Right lung (tissue), 10 donors: ENCODE results near the gene DXO. TPM values are rescaled to one million over a fixed set of nuclear protein-coding genes. Genes with fewer than 3 reads are reported as not detected.
"Not testable (repeated sequence)": the region's sequence is repeated elsewhere in the genome, so short reads cannot be mapped to it uniquely, and the experiment has no call there.

Source experiments
- DNase-seq, 2 donors: peaks; one replicate each; pipeline ENCODE4 v3.0.0-alpha.2; 2013
- long read RNA-seq, 8 donors: transcript quantifications; one replicate each; lab custom pipeline, GENCODE V29; 2026
- polyA plus RNA-seq, 5 donors: library from polyadenylated mRNA; unstranded; fragments of 120-200 nt; gene quantifications; one replicate each; pipeline versions ENCODE4 v1.2.1 to v1.2.3, GENCODE V29; 2013; ENCODE audit warnings: inconsistent platforms in 1 of 5, low replicate concordance in 1 of 5; ENCODE audit not compliant: insufficient read length in 5 of 5, insufficient read depth in 1 of 5

DXO gene
- polyA plus RNA-seq = 10 to 100 TPM; 22.7 to 31.8 (median 27.5) TPM
- long read RNA-seq, donor 1, partial matches to known transcripts = 0 of 16 reads
- long read RNA-seq, donor 1, other reads (novel, unspliced or antisense) = 7 of 16 reads
- long read RNA-seq, donor 2, partial matches to known transcripts = 0 of 4 reads
- long read RNA-seq, donor 2, other reads (novel, unspliced or antisense) = 0 of 4 reads
- long read RNA-seq, donor 3, partial matches to known transcripts = 0 of 6 reads
- long read RNA-seq, donor 3, other reads (novel, unspliced or antisense) = 0 of 6 reads
- long read RNA-seq, donor 4, partial matches to known transcripts = 34 of 36 reads
- long read RNA-seq, donor 4, other reads (novel, unspliced or antisense) = 0 of 36 reads
- long read RNA-seq, donor 5, partial matches to known transcripts = 0 of 3 reads
- long read RNA-seq, donor 5, other reads (novel, unspliced or antisense) = 0 of 3 reads
- long read RNA-seq, donor 6, partial matches to known transcripts = 40 of 43 reads
- long read RNA-seq, donor 6, other reads (novel, unspliced or antisense) = 0 of 43 reads
- long read RNA-seq, donor 7, partial matches to known transcripts = 0 of 4 reads
- long read RNA-seq, donor 7, other reads (novel, unspliced or antisense) = 0 of 4 reads
- long read RNA-seq, donor 8, partial matches to known transcripts = 0 of 2 reads
- long read RNA-seq, donor 8, other reads (novel, unspliced or antisense) = 0 of 2 reads

DNA sequence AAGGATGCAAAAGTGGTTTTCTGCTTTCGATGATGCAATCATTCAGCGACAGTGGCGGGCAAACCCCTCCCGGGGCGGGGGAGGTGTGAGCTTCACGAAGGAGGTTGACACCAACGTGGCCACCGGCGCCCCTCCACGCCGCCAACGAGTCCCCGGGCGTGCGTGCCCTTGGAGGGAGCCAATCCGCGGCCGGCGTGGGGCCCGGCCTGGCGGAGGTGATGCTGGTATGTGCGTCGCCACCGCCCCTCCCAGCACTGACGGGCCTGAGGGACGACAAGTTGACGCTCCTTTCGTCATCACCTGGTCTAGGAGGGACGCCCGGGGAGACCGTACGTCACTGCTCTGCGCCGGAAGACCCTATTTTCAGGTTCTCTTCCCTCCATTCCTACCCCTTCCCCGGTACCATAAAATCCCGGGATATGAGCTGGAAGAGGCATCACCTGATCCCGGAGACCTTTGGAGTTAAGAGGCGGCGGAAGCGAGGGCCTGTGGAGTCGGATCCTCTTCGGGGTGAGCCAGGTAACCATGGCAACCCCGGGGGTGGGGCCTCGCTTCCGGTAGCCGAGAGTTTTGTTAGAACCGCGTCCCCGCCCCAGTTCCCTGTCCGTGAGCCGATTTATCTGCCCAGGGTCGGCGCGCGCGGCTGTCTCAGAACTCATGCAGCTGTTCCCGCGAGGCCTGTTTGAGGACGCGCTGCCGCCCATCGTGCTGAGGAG is at the start of gene DXO:
TSS of gene DXO (minus strand) at position 146 of the 716 bp plus-strand sequence. CDS start 463 bp downstream, outside the sequence.
- DNase-seq = peak; percentile 98

DNA sequence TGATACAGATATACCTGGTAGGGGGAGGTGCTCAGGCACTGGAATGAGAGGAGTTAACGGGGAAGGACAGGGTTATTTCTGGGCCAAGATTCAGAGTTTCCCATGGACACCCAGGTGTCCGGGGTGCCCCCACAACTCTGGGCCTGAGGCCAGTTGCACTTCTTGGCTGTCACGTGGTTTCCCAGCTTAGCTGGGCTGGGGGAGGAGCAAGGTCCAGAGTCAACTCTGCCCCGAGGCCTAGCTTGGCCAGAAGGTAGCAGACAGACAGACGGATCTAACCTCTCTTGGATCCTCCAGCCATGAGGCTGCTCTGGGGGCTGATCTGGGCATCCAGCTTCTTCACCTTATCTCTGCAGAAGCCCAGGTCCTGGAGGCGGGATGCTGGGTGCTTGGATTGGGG is 42.6 kb upstream of the DXO start, which contains the start of gene C4B:
TSS of gene C4B (plus strand) at position 249 of the 400 bp plus-strand sequence. CDS start at position 300, 51 bp downstream.
- not testable (repeated sequence) for DNase-seq

DNA sequence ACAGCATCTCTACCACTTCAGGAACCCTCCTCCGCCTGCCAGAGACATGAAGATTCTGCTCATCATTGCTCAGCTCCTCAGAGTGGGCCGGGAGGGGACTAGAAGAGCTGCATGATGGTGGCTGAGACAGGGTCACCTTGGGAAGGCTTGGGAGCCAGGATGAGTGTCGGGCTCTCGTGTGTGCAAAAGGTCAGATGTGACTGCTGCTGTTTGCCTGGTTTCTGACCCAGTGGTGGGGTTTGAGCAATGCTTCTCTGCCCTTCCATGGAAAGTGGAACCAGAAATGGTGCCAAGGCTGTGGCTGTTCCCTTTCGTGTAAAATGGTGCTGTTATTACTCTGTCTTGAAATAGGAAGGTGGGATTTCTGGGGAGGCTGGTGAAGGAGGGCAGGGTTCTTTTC is 41.8 kb upstream of the DXO start:
- not testable (repeated sequence) for DNase-seq

DNA sequence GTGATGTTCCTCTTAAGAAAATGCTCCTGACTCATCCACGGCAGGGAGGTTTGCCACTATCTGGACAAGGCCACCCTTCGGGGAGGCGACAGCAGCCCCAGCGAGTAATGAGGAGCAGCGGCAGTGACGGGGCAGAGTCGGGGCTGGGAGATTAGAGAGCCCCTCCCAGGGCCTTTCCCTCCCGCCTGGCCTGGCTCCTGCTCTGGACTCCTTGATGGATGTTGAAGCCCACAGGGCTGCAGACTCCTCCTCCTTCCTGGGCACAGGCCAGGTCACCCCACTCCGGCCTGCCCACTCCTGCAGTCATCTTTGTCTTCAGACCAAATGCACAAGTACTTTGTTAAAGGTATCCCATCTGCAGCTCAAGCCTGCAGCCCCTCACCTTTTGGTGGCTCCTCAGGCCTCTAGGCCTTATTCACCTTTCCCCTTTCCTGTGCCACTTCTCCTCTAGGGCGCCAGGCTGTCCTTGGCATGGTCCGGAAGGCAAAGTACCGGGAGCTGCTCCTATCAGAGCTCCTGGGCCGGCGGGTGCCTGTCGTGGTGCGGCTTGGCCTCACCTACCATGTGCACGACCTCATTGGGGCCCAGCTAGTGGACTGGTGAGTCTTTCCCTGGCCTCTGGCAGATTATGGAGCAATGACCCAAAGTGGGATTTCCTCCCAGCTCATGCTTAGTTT is 41.1 kb upstream of the DXO start:
- not testable (repeated sequence) for DNase-seq

DNA sequence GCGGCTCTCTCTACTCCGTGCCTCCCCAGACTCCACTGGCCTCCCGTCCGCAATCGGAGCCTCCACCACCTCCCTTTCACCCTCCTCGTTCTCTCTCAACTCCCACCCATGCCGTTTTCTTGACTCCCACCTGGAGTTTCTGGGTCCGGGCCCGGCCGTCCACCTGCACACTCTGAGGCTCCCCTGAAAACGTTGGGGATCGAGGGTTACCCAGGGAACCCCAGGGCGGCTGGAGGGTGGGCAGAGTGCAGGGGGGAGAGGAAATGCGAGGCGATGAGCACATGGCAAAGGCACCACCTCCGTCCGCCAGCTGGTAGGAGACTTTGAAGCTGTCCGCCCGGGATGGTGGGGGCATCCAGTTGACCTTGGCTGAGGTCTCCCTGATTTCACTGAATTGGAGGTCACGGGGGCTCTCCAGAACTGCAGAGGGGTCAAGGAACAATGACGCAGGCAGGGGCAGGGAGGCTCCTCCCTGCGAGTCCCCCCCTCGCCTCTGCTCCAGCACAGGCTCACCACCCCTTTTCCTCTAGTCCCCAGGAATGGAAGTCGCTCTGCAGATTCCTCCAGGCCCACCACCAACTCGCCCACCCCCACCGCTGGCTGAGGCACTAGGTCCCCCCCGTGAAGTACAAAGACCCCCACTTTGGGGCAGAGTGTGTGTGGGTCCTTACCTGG is 39.1 kb upstream of the DXO start:
- not testable (repeated sequence) for DNase-seq

DNA sequence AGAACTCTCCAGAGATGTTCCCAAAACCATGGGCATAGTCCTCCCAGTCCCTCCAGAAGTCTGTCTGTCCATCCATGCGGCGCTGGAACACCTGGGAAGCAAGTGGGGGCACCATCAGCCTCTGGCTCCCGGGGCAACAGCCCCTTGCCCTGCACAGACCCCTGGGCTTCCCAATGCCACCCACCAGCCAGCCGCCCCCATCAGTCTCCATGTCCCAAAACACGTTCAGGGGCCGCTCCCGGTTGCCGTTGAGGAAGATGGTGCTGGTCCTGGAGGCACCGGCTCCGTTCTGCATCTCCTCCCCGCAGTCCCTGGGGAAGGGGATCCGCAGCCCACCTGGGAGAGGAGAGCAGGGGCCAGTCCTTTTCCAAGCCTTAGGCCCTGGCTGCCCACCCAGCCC is 37.6 kb upstream of the DXO start:
- not testable (repeated sequence) for DNase-seq

DNA sequence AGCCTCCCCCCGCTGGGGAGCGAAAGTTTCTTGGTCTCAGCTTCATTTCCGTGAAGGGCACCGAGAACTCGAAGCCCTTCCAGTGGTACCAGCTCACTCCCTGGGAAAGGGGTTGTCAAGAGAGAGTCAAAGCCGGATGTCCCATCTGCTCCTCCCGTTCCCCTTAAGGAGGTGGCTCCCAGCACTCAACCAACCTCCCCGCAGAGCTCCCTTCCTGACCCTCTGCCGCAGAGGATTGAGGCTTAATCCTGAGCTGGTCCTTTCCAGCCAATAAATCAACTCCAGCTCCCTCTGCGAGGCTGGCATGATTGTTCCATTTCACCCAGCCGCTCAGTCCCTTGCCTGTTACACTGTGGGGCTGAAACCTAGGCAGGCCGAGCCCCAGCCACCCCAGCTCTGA is 36.7 kb upstream of the DXO start:
- not testable (repeated sequence) for DNase-seq

DNA sequence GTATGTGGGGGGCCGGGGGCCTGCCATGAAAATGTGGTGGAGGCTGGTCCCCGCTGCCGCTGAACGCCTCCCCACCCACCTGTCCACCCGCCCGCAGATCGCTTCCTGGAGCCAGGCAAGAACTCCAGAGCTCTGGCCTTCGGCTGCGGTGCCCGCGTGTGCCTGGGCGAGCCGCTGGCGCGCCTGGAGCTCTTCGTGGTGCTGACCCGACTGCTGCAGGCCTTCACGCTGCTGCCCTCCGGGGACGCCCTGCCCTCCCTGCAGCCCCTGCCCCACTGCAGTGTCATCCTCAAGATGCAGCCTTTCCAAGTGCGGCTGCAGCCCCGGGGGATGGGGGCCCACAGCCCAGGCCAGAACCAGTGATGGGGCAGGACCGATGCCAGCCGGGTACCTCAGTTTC is 36.1 kb upstream of the DXO start:
- DNase-seq = not testable (repeated sequence)

DNA sequence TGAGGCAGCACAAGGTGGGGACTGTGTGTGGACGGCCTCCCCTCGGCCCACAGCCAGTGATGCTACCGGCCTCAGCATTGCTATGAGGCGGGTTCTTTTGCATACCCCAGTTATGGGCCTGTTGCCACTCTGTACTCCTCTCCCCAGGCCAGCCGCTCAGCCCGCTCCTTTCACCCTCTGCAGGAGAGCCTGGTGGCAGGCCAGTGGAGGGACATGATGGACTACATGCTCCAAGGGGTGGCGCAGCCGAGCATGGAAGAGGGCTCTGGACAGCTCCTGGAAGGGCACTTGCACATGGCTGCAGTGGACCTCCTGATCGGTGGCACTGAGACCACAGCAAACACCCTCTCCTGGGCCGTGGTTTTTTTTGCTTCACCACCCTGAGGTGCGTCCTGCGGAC is 35.1 kb upstream of the DXO start:
- not testable (repeated sequence) for DNase-seq

DNA sequence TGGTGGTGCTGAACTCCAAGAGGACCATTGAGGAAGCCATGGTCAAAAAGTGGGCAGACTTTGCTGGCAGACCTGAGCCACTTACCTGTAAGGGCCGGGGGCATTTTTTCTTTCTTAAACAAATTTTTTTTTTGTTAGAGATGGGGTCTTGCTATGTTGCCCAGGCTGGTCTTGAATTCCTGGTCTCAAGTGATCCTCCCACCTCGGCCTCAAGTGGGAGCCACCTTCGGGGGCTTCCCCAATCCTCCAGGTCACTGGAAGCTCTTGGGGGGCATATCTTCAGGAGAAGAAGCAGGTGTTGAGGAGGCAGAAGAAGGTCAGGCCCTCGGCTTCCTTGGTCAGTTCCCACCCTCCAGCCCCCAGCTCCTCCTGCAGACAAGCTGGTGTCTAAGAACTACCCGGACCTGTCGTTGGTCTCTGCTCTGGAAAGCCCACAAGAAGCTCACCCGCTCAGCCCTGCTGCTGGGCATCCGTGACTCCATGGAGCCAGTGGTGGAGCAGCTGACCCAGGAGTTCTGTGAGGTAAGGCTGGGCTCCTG is 34.1 kb upstream of the DXO start:
- not testable (repeated sequence) for DNase-seq

DNA sequence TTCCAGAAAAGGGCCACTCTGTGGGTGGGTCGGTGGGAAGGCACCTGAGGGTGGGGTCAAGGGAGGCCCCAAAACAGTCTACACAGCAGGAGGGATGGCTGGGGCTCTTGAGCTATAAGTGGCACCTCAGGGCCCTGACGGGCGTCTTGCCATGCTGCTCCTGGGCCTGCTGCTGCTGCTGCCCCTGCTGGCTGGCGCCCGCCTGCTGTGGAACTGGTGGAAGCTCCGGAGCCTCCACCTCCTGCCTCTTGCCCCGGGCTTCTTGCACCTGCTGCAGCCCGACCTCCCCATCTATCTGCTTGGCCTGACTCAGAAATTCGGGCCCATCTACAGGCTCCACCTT is 33.6 kb upstream of the DXO start:
- not testable (repeated sequence) for DNase-seq

DNA sequence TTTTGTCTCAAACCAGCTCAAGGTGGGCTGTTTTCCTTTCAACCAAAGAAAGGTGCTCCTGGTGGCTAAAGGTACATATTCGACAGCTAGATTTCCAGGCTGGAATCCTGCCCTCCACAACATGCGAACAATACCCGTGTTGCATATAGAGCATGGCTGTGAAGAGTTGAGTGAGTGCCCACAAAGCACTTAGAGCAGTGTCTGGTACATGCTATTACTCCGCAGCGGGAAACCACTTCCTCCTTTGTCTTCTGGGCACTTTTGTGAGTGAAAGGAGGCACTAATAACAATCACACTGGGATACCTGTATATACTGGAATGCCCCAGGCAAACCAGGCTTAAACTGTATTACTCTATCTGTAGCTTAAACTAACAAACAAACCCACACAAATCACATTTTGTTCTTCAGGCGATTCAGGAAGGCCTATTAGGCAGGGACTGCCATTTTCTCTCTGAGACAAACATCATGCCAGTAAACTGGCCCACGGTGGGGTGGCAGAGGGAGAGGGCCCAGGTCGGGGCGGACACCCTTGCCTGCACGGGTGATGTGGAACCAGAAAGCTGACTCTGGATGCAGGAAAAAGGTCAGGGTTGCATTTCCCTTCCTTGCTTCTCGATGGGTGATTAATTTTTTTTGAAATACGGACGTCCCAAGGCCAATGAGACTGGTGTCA is 33.1 kb upstream of the DXO start:
- not testable (repeated sequence) for DNase-seq

DNA sequence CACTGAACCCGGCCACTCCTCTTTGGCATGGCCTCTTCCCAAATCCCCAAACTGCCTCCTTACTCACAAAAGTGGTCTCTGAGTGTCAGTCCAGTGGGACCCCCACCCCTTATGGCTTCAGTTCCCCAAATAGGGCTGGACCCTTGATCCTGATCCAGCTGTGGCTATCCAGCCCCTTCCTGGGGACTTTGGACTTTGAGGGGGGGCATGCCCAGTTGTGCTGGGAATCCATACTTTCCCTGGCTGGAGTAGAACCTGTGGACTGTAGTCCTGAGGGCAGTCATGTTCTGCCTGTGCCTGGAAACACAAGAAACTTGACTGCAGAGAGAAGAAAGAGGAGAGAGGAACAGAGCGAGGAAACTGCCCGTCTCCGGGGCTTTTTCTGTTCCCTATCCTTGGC is 32.5 kb upstream of the DXO start:
- DNase-seq = not testable (repeated sequence)

DNA sequence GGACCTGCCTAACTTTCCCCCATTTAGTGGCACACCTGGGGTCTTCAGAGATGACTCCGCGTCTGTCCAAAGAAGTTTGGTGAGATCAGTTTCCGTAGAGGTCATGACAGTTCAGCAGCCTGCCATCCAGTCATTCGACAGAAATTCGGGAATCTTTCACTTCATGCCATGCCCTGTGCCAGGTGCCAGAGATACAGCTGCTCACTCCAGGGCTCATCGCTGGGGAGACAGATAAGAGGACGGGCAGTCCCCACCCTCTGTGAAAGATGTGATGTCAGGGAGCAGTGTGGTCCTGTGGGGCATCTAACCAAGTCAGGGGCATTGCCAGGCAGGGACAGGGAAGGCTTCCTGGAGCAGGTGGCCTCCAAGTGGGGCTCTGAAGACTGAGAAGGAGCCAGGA is 31.4 kb upstream of the DXO start:
- DNase-seq = not testable (repeated sequence)

DNA sequence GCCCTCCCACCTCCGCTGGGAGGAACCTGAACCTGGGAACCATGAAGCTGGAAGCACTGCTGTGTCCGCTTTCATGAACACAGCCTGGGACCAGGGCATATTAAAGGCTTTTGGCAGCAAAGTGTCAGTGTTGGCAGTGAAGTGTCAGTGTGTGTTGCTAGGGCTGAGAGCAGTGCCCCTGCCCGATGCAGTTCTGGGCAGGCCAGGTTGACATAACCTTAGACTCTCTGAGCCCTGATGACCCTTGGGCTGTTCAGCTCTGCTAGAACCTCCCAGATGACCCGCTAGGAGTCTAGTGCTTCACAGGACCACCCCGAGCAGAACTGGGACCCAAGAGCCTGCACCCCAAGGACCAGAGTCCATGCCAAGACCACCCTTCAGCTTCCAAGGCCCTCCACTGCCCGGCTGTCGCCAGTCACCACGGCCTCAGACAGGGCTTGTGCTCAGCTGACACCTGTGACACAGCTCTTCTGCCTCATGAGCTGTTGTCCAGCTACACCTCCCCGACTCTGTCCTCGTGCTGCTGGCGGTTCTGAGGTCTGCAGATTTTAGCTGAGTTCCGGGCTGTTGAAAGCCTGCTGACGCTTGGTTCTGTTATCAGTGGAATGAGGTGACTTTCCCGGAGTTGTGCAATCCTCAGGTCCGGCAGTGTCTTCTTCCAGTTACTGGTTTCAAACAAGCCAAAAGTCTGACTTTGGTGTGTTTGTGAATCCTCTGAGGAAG is 30.8 kb upstream of the DXO start:
- DNase-seq = not testable (repeated sequence)

DNA sequence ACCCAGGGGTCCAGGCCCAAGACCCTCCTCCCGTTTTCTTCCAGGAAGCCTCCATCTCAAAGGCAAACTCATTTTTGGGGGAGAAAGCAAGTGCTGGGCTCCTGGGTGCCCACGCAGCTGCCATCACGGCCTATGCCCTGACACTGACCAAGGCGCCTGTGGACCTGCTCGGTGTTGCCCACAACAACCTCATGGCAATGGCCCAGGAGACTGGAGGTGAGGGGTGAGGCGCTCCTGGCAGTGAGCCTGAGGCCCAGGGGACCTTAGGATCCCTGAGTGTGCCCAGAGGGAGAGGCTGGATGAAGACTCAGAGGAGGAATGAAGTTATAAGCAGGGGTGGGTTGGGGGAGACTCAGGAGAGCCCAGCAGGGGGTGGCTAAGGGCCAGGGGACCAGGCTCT is 24.4 kb upstream of the DXO start:
- not testable (repeated sequence) for DNase-seq

DNA sequence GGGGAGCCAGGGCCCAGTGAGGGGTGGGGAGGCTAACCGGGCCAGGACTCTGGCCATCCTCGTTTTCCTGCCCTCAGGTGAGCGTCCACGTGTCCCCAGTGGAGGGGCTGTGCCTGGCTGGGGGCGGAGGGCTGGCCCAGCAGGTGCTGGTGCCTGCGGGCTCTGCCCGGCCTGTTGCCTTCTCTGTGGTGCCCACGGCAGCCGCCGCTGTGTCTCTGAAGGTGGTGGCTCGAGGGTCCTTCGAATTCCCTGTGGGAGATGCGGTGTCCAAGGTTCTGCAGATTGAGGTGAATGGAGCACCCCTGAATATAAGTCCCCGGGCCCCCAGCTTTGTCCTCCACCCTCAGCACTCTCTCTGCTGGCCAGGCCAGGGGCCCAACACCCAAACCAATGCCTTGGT is 22.5 kb upstream of the DXO start:
- not testable (repeated sequence) for DNase-seq

DNA sequence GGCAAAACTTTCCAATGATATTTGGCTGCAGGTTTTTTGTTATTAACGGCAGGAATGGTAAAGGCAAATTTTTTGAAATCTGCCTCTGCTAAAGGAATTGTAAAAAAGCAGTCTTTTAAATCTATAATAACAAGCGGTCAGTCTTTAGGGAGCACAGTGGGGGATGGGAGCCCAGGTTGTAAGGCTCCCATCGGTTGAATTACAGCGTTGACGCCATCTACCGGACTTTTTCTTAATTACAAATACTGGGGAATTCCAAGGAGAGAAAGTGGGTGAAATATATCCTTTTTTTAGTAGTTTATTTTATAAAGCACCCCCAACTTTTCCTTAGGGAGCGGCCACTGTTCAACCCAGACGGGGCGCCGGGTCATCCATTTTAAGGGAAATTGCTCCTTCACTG is 17.4 kb upstream of the DXO start:
- not testable (repeated sequence) for DNase-seq

DNA sequence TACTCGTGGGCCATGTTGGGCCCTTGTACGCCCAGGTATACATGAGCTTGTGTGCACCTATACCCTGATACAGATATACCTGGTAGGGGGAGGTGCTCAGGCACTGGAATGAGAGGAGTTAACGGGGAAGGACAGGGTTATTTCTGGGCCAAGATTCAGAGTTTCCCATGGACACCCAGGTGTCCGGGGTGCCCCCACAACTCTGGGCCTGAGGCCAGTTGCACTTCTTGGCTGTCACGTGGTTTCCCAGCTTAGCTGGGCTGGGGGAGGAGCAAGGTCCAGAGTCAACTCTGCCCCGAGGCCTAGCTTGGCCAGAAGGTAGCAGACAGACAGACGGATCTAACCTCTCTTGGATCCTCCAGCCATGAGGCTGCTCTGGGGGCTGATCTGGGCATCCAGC is 9.8 kb upstream of the DXO start, which contains the start of gene C4A:
TSS of gene C4A (plus strand) at position 314 of the 400 bp plus-strand sequence. CDS start at position 365, 51 bp downstream.
- DNase-seq = not testable (repeated sequence)
